ENCODE data around the gene BICD1.

The BICD1 gene

DNA sequence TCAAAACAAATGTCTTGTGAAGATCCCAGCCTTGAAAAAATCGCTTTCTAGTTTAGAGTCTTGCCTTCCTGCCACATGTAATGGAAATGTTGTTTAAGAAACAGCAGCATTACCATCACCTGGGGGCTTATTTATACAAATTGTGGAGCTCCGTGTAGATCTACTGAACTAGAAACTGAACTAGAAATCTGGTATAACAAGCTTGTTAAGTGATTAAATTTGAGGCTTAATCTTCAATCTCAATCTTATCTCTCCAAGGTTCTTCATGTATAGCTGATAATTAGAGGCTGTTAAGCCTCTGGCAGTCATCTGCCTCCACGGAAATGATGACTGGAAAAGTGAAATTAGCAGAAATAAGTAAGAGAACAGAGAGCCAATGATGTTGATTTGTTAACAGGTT is 200.7 kb downstream of the BICD1 start:
- no peak for DNase-seq (ENCODE audit: low read depth)
- no peak overlapping the region for H3K4me3 ChIP-seq (ENCODE audit: low read length)
- TF ChIP-seq, protein P1, sequence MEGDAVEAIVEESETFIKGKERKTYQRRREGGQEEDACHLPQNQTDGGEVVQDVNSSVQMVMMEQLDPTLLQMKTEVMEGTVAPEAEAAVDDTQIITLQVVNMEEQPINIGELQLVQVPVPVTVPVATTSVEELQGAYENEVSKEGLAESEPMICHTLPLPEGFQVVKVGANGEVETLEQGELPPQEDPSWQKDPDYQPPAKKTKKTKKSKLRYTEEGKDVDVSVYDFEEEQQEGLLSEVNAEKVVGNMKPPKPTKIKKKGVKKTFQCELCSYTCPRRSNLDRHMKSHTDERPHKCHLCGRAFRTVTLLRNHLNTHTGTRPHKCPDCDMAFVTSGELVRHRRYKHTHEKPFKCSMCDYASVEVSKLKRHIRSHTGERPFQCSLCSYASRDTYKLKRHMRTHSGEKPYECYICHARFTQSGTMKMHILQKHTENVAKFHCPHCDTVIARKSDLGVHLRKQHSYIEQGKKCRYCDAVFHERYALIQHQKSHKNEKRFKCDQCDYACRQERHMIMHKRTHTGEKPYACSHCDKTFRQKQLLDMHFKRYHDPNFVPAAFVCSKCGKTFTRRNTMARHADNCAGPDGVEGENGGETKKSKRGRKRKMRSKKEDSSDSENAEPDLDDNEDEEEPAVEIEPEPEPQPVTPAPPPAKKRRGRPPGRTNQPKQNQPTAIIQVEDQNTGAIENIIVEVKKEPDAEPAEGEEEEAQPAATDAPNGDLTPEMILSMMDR (IDR thresholded peaks at IDR 0.05; ENCODE audit: insufficient read depth, low read depth, low read length, missing control alignments) = no peak

DNA sequence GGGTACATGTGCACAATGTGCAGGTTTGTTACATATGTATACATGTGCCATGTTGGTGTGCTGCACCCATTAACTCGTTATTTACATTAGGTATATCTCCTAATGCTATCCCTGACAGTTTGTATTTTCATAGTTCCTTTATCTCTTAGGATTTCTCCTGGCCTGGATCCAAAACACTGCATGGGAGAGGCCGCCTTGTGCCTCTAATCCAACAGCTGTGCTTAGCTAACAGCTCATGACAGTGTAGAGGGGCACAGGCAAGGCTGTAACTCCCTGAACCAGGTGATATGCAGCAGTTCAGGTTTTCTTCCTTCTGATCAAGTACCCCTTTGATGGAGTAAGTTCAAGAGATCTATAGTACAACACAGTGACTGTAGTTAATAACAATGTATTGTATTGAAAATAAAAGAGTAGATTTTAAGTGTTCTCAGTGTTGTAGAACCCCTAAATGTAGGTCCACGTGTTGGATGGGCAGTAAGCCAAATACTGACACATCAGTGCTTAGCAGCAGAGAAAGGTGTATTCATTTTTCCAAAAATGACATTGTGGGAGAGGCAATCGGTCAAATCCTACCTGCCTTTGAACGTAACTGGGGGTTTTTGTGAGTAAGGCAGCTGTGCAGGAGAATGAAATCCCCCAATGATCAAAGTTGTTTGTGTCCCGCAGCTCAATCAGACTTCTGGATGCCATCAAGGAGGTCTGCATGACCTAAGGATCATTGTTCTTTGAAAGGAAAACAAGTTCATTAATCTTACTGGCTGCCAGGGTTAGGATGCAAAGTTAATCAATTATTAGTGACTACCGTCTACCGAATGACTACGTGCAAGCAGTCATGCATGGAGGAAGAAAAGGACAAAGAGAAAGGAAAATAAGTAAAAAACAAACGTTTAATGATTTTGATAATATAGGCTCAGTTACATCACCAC is 203.4 kb downstream of the BICD1 start:
- no peak overlapping the region for H3K4me3 ChIP-seq (ENCODE audit: low read length)
- TF ChIP-seq, protein P1 (IDR thresholded peaks at IDR 0.05; ENCODE audit: insufficient read depth, low read depth, low read length, missing control alignments) = no peak
- peak; percentile 10 for DNase-seq (ENCODE audit: low read depth)

DNA sequence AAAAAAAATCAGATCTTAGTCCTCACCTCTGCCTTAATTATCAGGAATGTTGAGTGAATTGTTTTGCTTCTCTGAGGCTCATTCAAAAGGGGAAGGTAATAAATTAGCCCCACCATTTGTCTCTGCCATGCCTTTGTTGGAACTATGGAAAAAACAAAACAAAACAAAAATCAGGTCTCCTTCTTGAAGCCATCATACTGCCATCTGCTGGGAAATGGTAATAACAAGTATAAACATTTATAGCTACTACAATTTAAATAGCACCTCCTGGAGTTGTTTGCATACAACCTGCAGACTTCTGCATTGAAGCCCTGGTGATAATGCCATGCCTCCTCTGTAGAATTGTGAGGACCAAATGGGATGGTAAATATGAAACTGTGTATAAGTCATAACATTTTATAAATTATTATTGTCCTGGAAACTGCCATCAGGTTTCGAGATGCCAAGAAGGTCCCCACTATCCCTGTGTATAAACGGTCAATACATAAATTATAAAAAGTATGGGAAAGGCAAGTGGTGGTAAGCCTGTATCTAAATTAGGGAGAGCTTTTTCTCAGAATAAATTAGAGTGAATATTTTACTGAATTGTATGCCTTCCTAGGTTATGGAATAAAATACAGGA is 205.5 kb downstream of the BICD1 start:
- peak; percentile 73 for DNase-seq (ENCODE audit: low read depth)
- no peak overlapping the region for H3K4me3 ChIP-seq (ENCODE audit: low read length)
- TF ChIP-seq, protein P1 (IDR thresholded peaks at IDR 0.05; ENCODE audit: insufficient read depth, low read depth, low read length, missing control alignments) = peak; percentile 49

DNA sequence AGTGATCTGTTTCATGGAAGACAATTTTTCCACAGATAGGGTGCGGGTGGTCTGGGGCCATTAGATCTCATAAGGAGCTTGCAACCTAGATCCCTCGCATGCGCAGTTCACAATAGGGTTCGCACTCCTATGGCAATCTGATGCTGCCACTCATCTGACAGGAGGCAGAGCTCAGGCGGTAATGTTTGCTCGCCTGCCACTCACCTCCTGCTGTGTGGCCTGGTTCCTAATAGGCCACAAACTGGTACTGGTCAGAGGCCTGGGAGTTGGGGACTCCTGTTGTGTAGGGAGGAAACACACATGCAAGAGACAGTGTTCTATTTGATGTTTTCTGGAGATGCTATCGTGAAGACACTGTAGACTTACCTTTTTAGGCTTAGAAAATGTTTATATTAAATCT is 215.7 kb downstream of the BICD1 start:
- no peak for DNase-seq (ENCODE audit: low read depth)
- no peak overlapping the region for H3K4me3 ChIP-seq (ENCODE audit: low read length)
- TF ChIP-seq, protein P1 (IDR thresholded peaks at IDR 0.05; ENCODE audit: insufficient read depth, low read depth, low read length, missing control alignments) = no peak

DNA sequence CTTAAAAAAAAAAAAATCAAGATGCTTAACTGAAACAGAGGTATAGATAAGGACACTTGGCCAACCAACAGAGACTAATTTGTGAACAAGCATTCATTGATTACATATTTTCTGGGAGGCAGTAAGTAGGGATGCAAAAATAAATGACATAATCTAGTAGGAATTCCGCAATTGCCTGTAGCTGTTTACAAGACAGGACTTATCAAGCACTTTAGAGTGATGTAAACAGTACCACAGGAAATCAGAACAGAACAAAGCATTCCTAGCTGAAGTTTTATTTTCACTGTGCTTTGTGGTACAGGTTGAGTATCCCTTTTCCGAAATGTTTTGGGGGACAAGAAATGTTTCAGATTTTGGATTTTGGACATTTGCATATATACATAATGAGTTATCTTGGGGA is 224.5 kb downstream of the BICD1 start:
- DNase-seq (ENCODE audit: low read depth) = peak; percentile 80
- H3K4me3 ChIP-seq (ENCODE audit: low read length) = no peak overlapping the region
- TF ChIP-seq, protein P1 (IDR thresholded peaks at IDR 0.05; ENCODE audit: insufficient read depth, low read depth, low read length, missing control alignments) = no peak

DNA sequence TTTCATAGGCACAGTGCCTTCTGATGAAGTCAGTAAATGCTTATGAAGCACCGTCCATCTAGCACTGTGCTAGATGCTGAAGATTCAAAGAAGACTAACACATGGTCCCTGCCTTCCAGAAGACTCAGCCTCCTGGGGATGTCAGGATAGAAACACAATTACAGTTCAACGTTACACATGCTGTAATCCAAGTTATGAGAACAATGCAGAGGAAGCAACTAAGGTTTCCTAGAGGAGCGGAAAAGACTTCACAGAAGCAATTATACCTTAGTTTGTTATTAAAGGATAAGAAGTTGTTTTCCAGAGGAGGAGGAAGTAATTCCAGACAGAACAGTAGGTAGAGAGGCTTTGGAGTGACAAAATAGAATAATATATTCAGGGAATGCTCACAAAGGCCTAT is 225.8 kb downstream of the BICD1 start:
- H3K4me3 ChIP-seq (ENCODE audit: low read length) = no peak overlapping the region
- DNase-seq (ENCODE audit: low read depth) = no peak
- TF ChIP-seq, protein P1 (IDR thresholded peaks at IDR 0.05; ENCODE audit: insufficient read depth, low read depth, low read length, missing control alignments) = no peak
